Astrocyte of the cerebellum (primary cell): ENCODE measurements around the gene CCDC70.

Experiments used
- DNase-seq: peaks from one replicate; pipeline ENCODE4 v3.0.0-alpha.2; 2011; ENCODE audit warnings: low read depth
- H3K4me3 ChIP-seq: 2 replicates; pipeline ENCODE4 v1.5.1; 2011; ENCODE audit warnings: mild to moderate bottlenecking, low read depth, low read length, moderate library complexity
- CTCF ChIP-seq: IDR thresholded peaks from 2 replicates; pipeline ENCODE4 v1.5.1; 2012; ENCODE audit warnings: low read length, low read depth, moderate library complexity, mild to moderate bottlenecking; ENCODE audit errors: missing control alignments
- in situ Hi-C: cut with HindIII; loops from 2 replicates; pipeline ENCODE4 v1.10.0; 2017; ENCODE audit warnings: low sequenced_read_pairs

CCDC70 gene

GRCh38 chr13:51869916-51870315 lies 8.1 kb downstream of the CCDC70 start:
- H3K4me3 ChIP-seq = no peak overlapping the region
- DNase-seq = no peak
- in situ Hi-C loops = no loop called here
- TF ChIP-seq CTCF = no peak

GRCh38 chr13:51870616-51871015 lies 8.8 kb downstream of the CCDC70 start:
- TF ChIP-seq CTCF = no peak
- DNase-seq = no peak
- in situ Hi-C loops = no loop called here
- H3K4me3 ChIP-seq = no peak overlapping the region

- in situ Hi-C loops = no loop called here
- TF ChIP-seq CTCF = no peak
- no peak for DNase-seq
- no peak overlapping the region for H3K4me3 ChIP-seq
Observed at GRCh38 chr13:51873117-51873798, 11.5 kb downstream of the CCDC70 start.

DNA sequence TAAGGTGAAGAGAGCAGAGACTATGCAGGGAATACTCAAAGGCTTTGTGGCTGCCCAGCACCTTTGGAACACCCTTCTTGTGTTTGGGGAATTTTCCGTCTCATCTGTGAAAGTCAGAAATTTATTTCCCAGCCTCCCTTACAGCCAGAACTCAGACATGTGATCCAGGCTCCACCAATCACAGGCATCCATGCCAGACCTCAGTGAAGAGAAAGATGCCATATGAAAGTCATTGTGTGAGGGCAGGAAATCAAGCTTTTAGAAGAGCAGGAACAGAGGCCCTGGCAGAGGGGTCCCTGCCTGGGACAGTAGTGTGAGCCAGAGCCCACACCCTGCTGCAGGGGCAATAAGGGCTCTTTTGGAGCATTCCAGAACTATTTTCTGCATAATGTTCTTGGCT lies 12.1 kb downstream of the CCDC70 start:
- in situ Hi-C loops = no loop called here
- no peak for DNase-seq
- no peak overlapping the region for H3K4me3 ChIP-seq
- no peak for TF ChIP-seq CTCF

DNA sequence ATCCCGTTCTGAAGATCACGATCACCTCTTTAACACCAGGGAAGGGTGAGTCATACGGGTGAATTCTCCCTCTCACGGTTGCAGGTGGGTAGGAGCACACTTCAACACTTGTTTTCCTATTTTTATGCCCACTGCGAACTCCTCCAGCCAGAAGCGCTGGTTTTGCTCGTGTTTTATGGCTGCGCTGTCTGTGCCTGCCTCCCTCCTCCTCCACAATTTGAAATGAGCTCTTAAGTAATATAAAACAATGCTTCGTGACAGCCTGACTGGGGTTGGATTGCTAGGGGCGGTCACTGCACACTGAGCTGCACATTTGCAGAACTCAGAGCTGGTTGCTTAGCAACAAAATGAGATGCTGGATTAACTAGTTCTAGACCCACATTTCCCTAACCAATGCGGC lies 12.9 kb downstream of the CCDC70 start:
- TF ChIP-seq CTCF = no peak
- no peak overlapping the region for H3K4me3 ChIP-seq
- in situ Hi-C loops = loop anchor here (25.0 kb wide), 1 partner anchor 238 kb away; no protein-coding TSS in a partner anchor
- DNase-seq = no peak

DNA sequence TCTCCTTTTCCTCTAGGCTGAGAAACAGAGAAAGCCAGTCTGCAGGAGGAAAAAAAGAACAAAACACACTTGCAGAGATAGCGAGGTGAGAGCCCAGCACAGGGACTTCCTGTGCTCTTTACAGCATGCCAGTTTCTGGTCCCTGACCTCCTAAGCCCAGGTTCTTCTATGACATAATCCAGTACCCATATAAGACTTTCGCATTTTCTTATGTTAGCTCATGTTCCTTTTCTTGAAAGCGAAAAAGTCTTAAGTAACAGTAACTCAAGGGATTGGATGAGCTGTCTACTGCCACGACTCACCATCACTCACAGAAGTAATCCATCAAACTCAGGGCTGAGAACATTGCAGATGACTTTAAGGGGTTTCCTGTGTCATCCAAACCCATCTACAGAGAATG lies 17.4 kb downstream of the CCDC70 start:
- DNase-seq = no peak
- TF ChIP-seq CTCF = no peak
- in situ Hi-C loops = loop anchor here (25.0 kb wide), 1 partner anchor 233 kb away; no protein-coding TSS in a partner anchor
- H3K4me3 ChIP-seq = no peak overlapping the region

DNA sequence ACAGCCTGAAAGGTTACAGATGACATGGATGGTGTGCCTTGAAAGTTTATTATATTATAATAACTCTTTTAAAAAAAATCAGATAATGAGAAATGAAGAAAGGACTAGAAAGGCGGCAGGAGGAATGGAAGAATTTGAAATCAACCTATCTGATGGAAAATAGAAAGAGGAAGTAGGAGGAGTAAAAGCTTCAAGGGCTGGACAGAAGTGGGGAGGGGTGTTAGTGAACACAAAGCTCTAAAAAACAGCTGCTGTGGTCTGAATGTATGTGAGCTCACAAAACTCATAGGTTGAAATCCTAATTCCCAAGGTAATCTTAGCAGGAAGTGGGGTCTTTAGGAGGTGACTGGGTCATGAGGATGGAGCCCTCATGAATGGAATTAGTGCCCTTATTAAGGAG lies 19.5 kb downstream of the CCDC70 start:
- no peak for DNase-seq
- TF ChIP-seq CTCF = no peak
- in situ Hi-C loops = loop anchor here (25.0 kb wide), 1 partner anchor 231 kb away; no protein-coding TSS in a partner anchor
- no peak overlapping the region for H3K4me3 ChIP-seq
